Activated CD8-positive, alpha-beta memory T cell treated with anti-CD3 and anti-CD28 coated beads, Interleukin-2, amount 50 U/mL, for 48 hours (primary cell): Measurements from ENCODE around the gene DEFB132.
"Not testable (repeated sequence)": the region's sequence is repeated elsewhere in the genome, so short reads cannot be mapped to it uniquely, and the experiment has no call there.

ENCODE experiments used
- DNase-seq: peaks from one replicate; pipeline ENCODE4 v3.0.0-alpha.2; 2020

DEFB132 gene, protein sequence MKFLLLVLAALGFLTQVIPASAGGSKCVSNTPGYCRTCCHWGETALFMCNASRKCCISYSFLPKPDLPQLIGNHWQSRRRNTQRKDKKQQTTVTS

DNA sequence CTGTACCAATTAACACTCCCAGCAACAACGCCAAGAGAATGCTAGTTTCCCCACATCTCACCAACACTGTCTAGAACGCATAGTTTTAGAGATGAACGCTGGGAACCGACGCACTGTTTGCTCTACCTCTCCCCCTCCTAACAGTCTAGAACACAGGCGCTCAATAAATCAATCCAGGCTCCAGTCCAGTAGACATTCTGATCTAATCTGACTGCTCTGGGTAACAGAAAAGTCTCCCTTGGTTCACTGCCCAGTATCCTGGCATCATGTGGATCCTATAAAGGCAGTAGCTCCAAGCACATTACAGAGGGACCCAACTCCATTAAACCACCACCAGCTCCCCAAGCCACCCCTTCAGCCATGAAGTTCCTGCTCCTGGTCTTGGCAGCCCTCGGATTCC, at the start of gene DEFB132:
DEFB132 (plus strand) TSS at position 306 of the 400 bp plus-strand sequence; CDS start at position 361, 55 bp downstream.
- no peak for DNase-seq

DNA sequence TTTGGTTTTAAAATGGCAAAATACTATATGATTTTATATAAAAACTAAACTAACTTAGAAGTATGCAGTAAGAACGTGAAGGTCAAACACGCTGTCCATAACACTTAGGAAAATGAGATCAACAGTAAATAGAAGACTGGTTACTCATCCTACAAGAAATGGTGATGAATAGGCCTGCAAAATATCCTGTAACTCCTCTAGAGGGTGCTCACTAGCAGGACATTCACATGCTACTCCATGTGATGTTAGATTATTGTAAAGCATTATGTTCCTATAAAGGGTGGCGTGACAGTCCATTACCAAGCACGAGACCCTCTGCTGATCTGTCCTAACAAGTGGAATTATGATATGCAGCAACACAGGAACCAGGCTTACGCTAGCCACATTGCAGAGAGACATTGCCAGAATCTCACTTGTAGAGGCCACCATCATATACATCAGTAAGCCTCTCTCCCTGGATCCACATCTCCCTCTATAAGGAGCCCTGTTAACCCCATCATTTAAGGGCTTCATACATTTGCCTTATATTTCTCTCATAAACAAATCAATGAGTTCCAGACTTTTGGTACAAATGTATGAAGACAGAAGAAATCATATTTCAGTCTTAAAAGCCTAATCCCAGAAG, 48.5 kb upstream of the DEFB132 start:
- no peak for DNase-seq

DNA sequence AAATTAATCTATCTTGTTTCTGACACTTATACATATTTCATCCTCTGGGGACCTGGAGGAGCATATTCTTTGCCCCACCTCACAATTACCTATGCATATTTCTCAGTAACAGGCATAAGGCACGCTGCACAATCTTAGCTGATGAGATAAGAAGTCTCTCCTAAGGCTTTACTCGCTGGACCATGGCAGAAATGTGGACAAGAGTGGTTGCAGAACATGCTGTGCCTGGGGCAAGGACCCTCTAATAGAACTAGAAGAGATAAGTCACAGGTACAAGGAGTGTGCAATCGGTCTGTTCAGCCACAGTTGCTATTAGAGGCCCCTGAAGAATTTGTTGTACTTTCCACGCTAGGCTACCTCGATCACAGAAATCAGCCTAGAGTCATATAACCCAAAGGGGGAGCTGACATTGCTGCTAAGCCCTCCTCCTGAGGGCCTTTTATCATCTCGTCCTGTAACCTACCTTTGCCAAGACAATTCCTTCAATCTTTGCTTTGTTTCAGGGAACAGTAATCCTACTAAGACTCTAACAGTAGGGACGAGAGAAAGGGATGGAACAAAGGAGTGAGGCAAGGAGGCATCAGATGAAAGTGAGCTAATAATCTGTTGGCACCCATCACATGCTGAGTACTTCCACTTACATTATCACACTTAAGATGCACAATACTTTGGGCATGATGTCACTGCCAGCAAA, 46.6 kb upstream of the DEFB132 start:
- no peak for DNase-seq

DNA sequence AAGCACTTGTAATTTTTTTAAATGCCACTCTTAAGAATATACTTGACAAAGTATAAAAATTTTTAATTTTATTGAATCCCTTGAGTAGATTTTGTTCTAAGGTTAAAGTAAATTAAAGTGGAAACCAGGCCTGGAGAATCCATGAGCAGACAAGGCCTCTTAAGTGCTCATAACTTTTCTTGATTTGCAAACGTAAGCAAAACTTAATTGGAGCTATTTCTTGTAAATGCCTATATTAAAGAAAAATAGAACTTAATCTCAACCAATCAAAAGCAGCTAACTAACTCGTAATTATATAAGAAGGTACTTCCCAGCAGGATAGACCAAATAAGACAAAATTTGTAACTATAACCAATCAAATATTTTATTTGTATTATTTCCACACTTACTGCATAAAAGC, 43.1 kb upstream of the DEFB132 start:
- no peak for DNase-seq

- DNase-seq = no peak
These were observed 41.7 kb upstream of the DEFB132 start for GRCh38 chr20:215796-216195.

- no peak for DNase-seq
These were observed 40.3 kb upstream of the DEFB132 start for GRCh38 chr20:217266-217665.

GRCh38 chr20:219290-220115, 38.0 kb upstream of the DEFB132 start:
- DNase-seq = no peak

GRCh38 chr20:221258-221830, 36.2 kb upstream of the DEFB132 start:
- DNase-seq = no peak

GRCh38 chr20:225879-226278, 31.6 kb upstream of the DEFB132 start:
- not testable (repeated sequence) for DNase-seq

GRCh38 chr20:226958-227357, 30.6 kb upstream of the DEFB132 start, which contains the start of gene DEFB129:
TSS of gene DEFB129 (plus strand) at chr20:227258. CDS start at chr20:227289, 31 bp downstream.
- DNase-seq = no peak

DNA sequence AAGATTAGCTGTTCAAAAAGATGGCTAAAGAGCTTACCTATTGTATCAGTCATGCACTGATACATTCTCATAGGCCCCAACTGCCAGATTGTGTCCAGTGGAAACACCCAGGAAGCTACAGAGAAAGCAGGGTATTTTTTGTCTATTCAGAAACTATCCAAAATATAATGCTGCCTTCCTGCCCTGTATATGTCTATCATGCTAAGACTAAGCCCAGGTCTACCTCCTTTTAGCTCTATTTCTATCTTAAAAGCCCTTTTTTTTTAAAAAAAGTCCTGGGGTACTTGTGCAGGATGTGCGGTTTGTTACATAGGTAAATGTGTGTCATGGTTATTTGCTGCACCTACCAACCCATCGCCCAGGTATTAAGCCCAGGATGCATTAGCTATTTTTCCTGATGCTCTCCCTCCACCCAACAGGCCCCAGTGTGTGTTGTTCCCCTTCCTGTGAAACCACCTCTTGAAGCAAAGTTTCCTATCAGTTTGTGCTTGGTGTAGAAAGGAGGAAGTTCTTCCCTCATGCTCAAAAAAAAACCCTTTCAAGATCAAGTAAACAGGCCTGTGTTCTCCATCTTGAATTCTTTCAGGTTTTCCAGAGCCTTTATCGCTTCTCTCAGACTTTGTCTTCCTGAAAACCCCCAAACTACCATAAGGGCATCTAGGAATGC, 30.0 kb upstream of the DEFB132 start:
- no peak for DNase-seq

DNA sequence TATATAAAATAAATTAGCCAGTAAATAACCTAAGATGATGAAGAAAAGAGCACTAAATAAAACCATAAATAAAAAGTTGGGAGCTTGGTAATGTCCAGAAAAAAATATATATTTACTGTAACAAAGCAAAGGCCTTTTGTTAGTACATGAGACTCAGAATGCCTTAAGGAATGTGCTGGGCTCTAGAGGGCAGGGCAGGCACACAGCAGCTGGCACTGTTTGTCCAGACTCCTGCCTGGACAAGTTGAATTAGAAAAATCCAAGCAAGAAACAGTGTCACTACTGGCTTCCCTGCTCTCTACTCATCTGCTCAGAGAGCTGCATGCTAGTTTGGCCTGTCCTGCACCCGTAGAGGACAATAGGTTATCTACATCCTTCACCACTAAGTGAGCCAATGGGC, 21.6 kb upstream of the DEFB132 start:
- DNase-seq = no peak

GRCh38 chr20:237489-237888, 20.0 kb upstream of the DEFB132 start:
- DNase-seq = peak; percentile 55

GRCh38 chr20:237929-238328, 19.6 kb upstream of the DEFB132 start:
- no peak for DNase-seq

- no peak for DNase-seq
These were observed 14.6 kb upstream of the DEFB132 start for GRCh38 chr20:242905-243304.

GRCh38 chr20:251354-251753, 6.2 kb upstream of the DEFB132 start:
- DNase-seq = no peak

DNA sequence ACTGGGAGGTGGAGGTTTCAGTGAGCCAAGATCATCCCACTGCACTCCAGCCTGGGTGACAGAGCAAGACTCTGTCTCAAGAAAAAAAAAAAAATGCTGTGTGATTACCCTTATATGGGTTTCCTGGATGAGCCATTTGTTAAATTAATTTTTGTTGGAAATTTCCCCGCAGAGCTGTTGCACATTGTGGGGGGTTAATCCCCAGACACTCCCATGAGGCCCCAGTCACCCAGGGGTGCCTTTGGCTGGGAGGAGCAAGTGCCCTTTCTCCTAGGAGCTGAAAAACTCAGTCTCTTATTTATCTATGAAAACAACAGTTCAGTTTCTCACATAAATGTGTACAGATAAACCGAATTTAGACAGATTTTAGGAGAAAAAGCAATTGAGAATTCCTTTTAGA, 4.7 kb upstream of the DEFB132 start:
- no peak for DNase-seq

DNA sequence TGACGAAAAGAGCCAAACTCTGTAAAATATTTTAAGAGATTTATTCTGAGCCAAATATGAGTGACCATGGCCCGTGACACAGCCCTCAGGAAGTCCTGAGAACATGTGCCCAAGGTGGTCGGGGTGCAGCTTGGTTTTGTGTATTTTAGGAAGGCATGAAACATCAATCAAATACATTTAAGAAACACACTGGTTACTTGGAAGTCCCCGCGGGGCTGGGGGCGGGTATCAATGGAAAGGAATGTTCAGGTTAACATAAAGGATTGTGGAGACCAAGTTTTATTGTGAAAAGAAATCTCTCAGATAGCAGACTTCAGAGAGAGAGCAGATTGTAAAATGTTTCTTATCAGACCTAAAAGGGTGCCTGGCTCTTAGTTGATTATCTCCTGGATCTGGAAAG, 4.1 kb upstream of the DEFB132 start:
- not testable (repeated sequence) for DNase-seq

DNA sequence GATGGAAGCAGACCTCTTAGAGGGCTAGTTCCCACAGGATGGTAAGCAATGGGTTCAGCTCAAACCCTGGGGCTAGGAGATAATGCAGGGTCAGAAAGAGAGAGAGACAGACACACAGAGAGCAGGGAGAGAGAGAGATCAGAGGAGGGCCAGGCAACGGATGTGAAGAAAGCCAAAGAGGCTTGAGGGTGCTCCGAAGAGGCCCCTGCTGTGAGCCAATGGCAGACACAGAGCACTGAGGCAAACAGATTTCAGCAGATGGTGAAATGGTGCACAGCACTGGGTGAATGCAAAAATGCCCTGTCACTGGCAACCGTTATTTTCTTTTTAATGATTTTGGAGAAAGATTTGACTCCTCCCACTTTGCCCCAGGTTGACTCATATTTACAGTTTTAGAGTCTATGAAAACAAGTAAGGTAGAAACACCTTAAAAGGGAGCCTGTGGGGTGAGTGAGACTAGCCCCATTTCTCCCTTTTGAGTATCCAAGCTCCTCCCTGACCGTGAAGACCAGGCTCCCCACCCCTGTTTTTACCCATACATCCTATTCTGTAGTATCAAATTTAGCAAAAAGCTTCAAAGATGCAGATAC, 840 bp downstream of the DEFB132 start:
- no peak for DNase-seq

GRCh38 chr20:258963-259362, 1.4 kb downstream of the DEFB132 start:
- DNase-seq = no peak

DNA sequence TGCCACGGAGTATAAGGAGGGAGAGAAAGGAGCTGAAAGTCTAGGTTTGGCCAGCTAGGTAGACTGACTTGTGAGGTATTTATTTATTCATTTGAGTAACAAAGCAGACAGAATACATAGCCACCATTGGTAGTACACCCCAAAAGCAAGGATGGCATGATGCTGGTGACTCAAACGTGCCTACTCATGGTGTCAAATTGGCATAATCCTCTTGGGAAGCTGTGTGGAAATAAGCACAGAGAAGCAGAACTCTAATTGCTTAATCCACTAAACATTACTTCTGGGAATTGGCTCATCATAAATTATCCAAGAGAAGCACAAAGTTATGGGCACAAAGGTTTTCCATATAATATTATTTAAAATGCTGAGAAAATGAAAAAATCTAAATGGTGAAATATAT, 2.5 kb downstream of the DEFB132 start:
- no peak for DNase-seq

GRCh38 chr20:263701-264100, 6.2 kb downstream of the DEFB132 start:
- DNase-seq = no peak
